ENCODE results near the gene SGIP1. TPM values are rescaled to one million over a fixed set of nuclear protein-coding genes. Genes with fewer than 3 reads are reported as not detected.
A peak's percentile ranks its signal among the peaks of the same experiment; 100 is the strongest.

SGIP1 gene
- total RNA-seq, 1 experiment from 2014 or later = not detected

- H3K4me3 Mint-ChIP-seq (ENCODE audit: unreplicated experiment) = no peak overlapping the region
- no peaks in the 10 kb centered on the region for H3K4me1 Mint-ChIP-seq (ENCODE audit: low read depth, unreplicated experiment)
- Histone ChIP-seq H3K27me3 (replicated peaks; ENCODE audit: control insufficient read depth, insufficient read depth, low read length) (no peaks in the 10 kb centered on the region), H3K4me1 (no peaks in the 10 kb centered on the region), H3K4me3 (ENCODE audit: low read depth, low read length) (no peak overlapping the region), H3K9me3 (no peaks in the 10 kb centered on the region), H3K36me3 (ENCODE audit: control insufficient read depth, insufficient read depth, low read length) (no peaks in the 10 kb centered on the region)
- ChIA-PET CTCF (no interaction called here), POLR2A (no interaction called here)
- intact Hi-C loops (cut with micrococcal nuclease; ENCODE audit: unreplicated experiment) = no loop called here
- no peak overlapping the region for H3K27ac Mint-ChIP-seq (ENCODE audit: unreplicated experiment)
- no peak for TF ChIP-seq CTCF (IDR thresholded peaks at IDR 0.05; ENCODE audit: insufficient read depth in 1 of 2, low read depth in 1 of 2, low read length in 1 of 2, severe bottlenecking in 1 of 2, unreplicated experiment in 1 of 2)
- no peaks in the 10 kb centered on the region for H3K36me3 Mint-ChIP-seq (ENCODE audit: insufficient read depth, unreplicated experiment)
- H3K9me3 Mint-ChIP-seq (ENCODE audit: unreplicated experiment) = no peaks in the 10 kb centered on the region
- BruUV-seq (replicated peaks) = no TSS peak
- DNase-seq = no peak
- H3K27me3 Mint-ChIP-seq (ENCODE audit: insufficient read depth, unreplicated experiment) = no peaks in the 10 kb centered on the region
These were observed 36.2 kb downstream of the SGIP1 start for GRCh38 chr1:66570196-66570595.

DNA sequence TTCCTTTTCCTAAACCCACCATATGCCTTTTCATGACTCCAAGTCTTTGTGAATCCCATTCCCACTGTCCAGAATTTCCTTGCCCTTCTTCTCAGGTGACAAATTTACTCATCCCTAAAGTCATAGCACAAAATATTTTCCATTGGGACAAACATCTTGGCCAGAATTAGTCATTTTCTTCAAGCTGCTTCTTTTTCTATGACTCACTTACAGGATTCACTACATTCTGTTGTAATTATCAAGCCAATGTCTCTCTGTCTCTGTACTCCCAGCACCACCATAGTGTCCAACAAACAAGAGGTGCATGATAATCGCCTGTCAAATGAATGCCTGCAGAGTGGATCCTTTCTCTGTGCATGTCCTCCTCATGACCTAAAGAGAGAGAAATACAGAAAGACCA lies 37.8 kb downstream of the SGIP1 start:
- Histone ChIP-seq H3K9me3 (no peaks in the 10 kb centered on the region), H3K36me3 (ENCODE audit: control insufficient read depth, insufficient read depth, low read length) (no peaks in the 10 kb centered on the region), H3K4me3 (ENCODE audit: low read depth, low read length) (no peak overlapping the region), H3K4me1 (no peaks in the 10 kb centered on the region), H3K27me3 (replicated peaks; ENCODE audit: control insufficient read depth, insufficient read depth, low read length) (no peaks in the 10 kb centered on the region)
- CTCF ChIA-PET = no interaction called here
- no peak overlapping the region for H3K27ac Mint-ChIP-seq (ENCODE audit: unreplicated experiment)
- H3K27me3 Mint-ChIP-seq (ENCODE audit: insufficient read depth, unreplicated experiment) = no peaks in the 10 kb centered on the region
- no peaks in the 10 kb centered on the region for H3K9me3 Mint-ChIP-seq (ENCODE audit: unreplicated experiment)
- POLR2A ChIA-PET = no interaction called here
- no TSS peak for BruUV-seq (replicated peaks)
- H3K4me1 Mint-ChIP-seq (ENCODE audit: low read depth, unreplicated experiment) = peaks cover 6% of the 10 kb centered on the region
- intact Hi-C loops (cut with micrococcal nuclease; ENCODE audit: unreplicated experiment) = no loop called here
- no peak for TF ChIP-seq CTCF (IDR thresholded peaks at IDR 0.05; ENCODE audit: insufficient read depth in 1 of 2, low read depth in 1 of 2, low read length in 1 of 2, severe bottlenecking in 1 of 2, unreplicated experiment in 1 of 2)
- no peaks in the 10 kb centered on the region for H3K36me3 Mint-ChIP-seq (ENCODE audit: insufficient read depth, unreplicated experiment)
- DNase-seq = no peak
- no peak overlapping the region for H3K4me3 Mint-ChIP-seq (ENCODE audit: unreplicated experiment)

GRCh38 chr1:66575739-66576138 lies 41.8 kb downstream of the SGIP1 start:
- no peaks in the 10 kb centered on the region for H3K27me3 Mint-ChIP-seq (ENCODE audit: insufficient read depth, unreplicated experiment)
- intact Hi-C loops (cut with micrococcal nuclease; ENCODE audit: unreplicated experiment) = no loop called here
- CTCF ChIA-PET = interaction anchor here (0.6 kb wide), 1 partner anchor 1266 kb away, joined by 3 read pairs; no protein-coding TSS in a partner anchor

More at GRCh38 chr1:66575739-66576138, 41.8 kb downstream of the SGIP1 start:
- Histone ChIP-seq H3K4me1 (no peaks in the 10 kb centered on the region), H3K36me3 (ENCODE audit: control insufficient read depth, insufficient read depth, low read length) (no peaks in the 10 kb centered on the region), H3K27me3 (replicated peaks; ENCODE audit: control insufficient read depth, insufficient read depth, low read length) (no peaks in the 10 kb centered on the region), H3K9me3 (no peaks in the 10 kb centered on the region), H3K4me3 (ENCODE audit: low read depth, low read length) (no peak overlapping the region)
- Mint-ChIP-seq H3K4me3 (ENCODE audit: unreplicated experiment) (no peak overlapping the region), H3K27ac (ENCODE audit: unreplicated experiment) (no peak overlapping the region), H3K9me3 (ENCODE audit: unreplicated experiment) (no peaks in the 10 kb centered on the region), H3K36me3 (ENCODE audit: insufficient read depth, unreplicated experiment) (no peaks in the 10 kb centered on the region), H3K4me1 (ENCODE audit: low read depth, unreplicated experiment) (peaks cover 7% of the 10 kb centered on the region)
- POLR2A ChIA-PET = no interaction called here
- TF ChIP-seq CTCF (IDR thresholded peaks at IDR 0.05; ENCODE audit: insufficient read depth in 1 of 2, low read depth in 1 of 2, low read length in 1 of 2, severe bottlenecking in 1 of 2, unreplicated experiment in 1 of 2) = no peak
- BruUV-seq (replicated peaks) = no TSS peak
- peak in 1 of 2 experiments; percentile 6 for DNase-seq

Data from Caco-2 (cell line).